Measurements from ENCODE around the gene DDX23. TPM values are rescaled to one million over a fixed set of nuclear protein-coding genes. Genes with fewer than 3 reads are reported as not detected.
A peak's percentile ranks its signal among the peaks of the same experiment; 100 is the strongest.
"Not testable (repeated sequence)": the region's sequence is repeated elsewhere in the genome, so short reads cannot be mapped to it uniquely, and the experiment has no call there.

Gene DDX23
- polyA plus RNA-seq, 2 of the 4 experiments (the other 2 are of a cell fraction): 116 to 132 TPM

DNA sequence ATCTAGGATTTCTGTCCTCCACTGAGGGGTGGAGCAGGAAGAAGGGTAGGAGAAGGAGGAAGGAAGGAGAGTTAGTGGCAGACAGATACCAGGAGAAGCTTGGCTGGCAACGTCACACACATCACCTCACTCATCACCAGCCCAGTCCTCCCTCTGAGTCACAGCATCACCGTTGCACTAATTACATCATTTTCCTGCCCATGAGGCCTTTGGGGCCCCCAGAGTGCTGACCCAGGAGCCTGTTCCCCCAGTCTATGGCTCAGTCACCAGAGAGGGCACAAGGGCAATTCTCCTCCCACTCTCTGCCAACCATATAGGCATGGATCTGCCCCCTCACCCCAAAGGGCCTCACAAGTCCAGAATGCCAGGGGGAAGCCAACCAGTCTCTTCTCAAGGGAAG is 9.1 kb upstream of the DDX23 start (continued):
- TF ChIP-seq, protein P1, sequence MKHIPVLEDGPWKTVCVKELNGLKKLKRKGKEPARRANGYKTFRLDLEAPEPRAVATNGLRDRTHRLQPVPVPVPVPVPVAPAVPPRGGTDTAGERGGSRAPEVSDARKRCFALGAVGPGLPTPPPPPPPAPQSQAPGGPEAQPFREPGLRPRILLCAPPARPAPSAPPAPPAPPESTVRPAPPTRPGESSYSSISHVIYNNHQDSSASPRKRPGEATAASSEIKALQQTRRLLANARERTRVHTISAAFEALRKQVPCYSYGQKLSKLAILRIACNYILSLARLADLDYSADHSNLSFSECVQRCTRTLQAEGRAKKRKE (CRISPR knock-in tag; IDR thresholded peaks at IDR 0.05; ENCODE audit: low read depth): no peak

DNA sequence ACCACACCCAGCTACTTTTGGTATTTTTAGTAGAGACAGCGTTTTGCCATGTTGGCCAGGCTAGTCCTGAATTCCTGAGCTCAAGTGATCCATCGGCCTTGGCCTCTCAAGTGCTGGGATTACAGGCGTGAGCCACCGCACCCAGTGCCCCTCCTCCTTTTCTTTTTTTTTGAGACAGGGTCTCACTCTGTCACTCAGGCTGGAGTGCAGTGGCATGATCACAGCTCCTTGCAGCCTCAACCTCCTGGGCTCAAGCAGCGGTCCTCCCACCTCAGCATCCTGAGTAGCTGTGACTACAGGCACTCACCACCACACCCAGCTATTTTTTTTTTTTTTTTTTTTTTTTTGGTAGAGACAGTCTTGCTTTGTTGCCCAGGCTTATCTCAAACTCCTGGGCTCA is 8.3 kb upstream of the DDX23 start:
- not testable (repeated sequence) for DNase-seq (ENCODE audit: low read depth in 1 of 2, low spot score in 1 of 2); H3K4me3 ChIP-seq; ATAC-seq; FAIRE-seq; H3K27ac ChIP-seq; H3K9me3 ChIP-seq
- H3K4me2 ChIP-seq: peak overlapping the region; percentile 84; the same call in 1 of the 3 replicates
- peaks cover 44% of the 10 kb centered on the region for H3K4me1 ChIP-seq
- POLR2A ChIA-PET: interaction anchor here (1.0 to 1.2 kb wide), 2 partner anchors 24 to 30 kb away, joined by 3 to 4 read pairs; no protein-coding TSS in a partner anchor
- CTCF ChIA-PET: interaction anchor here (0.6 to 33.1 kb wide), 8 partner anchors 2 to 137 kb away, joined by 3 to 1365 read pairs (median 13); partner anchors contain the start of genes DDX23, FKBP11 and RND1
- WGBS (ENCODE audit: missing lambda C conversion rate): 93% methylated on average over 5 of the region's 5 CpGs

DNA sequence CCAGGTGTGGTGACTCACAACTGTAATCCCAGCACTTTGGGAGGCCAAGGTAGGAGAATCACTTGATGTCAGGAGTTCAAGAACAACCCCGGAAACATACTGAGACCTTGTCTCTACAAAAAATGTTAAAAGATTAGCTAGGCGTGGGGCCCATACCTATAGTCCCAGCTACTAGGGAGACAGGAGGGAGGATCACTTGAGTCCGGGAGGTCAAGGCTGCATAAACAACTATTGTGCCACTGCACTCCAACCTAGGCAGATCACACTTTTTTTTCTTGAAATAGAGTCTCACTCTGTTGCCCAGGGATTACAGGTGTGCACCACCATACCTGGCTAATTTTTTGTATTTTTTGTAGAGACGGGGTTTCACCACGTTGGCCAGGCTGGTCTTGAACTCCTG is 7.6 kb upstream of the DDX23 start:
- Histone ChIP-seq H3K9me3 (no peaks in the 10 kb centered on the region), H3K4me3 (no peak overlapping the region), H3K4me2 (no peak overlapping the region), H3K27ac (no peak overlapping the region), H3K4me1 (peaks cover 44% of the 10 kb centered on the region)
- FAIRE-seq (no peak), DNase-seq (ENCODE audit: low read depth in 1 of 2, low spot score in 1 of 2) (no peak), ATAC-seq (no peak)
- 91% methylated on average over 5 of the region's 5 CpGs for WGBS (ENCODE audit: missing lambda C conversion rate)
- TF ChIP-seq RFX5 (IDR thresholded peaks at IDR 0.05): no peak
- TF ChIP-seq FOSL2 (IDR thresholded peaks at IDR 0.05): no peak
- TF ChIP-seq FOSL2 (CRISPR knock-in tag; IDR thresholded peaks at IDR 0.05): 0 out of 2 replicates have a peak, but pooled peaks have one; percentile 14
- ChIA-PET POLR2A (interaction anchor here (1.2 kb wide), 1 partner anchor 24 kb away, joined by 3 read pairs; no protein-coding TSS in a partner anchor), CTCF (interaction anchor here (0.6 to 25.5 kb wide), 7 partner anchors 17 to 137 kb away, joined by 3 to 1365 read pairs (median 11); partner anchors contain the start of genes FKBP11 and RND1)

DNA sequence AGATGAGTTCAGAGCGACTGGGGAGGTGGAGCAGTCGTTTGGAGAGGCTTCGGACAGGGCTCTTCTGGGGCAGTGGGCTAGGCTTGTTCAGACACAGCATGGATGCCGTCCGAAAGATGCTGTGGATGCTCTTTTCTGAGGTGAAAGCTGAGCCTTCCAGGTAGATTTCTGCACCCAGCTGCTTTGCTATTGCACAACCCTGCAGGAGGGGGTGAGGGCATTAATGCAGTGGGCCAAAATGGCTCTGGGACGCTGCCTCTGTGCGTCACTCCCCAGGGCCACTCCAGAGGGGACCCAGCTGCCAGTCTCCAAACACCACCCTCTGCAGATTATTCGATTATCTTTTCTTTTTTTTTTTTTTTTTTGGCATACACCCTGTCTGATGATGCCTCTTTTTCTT is 6.1 kb upstream of the DDX23 start:
- Histone ChIP-seq H3K4me2 (no peak overlapping the region), H3K27ac (no peak overlapping the region), H3K4me1 (peaks cover 34% of the 10 kb centered on the region), H3K9me3 (no peaks in the 10 kb centered on the region), H3K4me3 (no peak overlapping the region)
- ATAC-seq: no peak
- no peak for DNase-seq (ENCODE audit: low read depth in 1 of 2, low spot score in 1 of 2)
- ChIA-PET POLR2A (interaction anchor here (1.1 to 3.2 kb wide), 2 partner anchors 8 to 25 kb away, joined by 3 to 35 read pairs; partner anchors contain the start of gene RND1), CTCF (interaction anchor here (0.9 to 25.5 kb wide), 5 partner anchors 19 to 130 kb away, joined by 3 to 1365 read pairs (median 15); partner anchors contain the start of genes FKBP11 and RND1)
- no peak for FAIRE-seq
- WGBS (ENCODE audit: missing lambda C conversion rate): 78% methylated on average over 8 of the region's 8 CpGs
- no peak for TF ChIP-seq CHD4 (IDR thresholded peaks at IDR 0.05; ENCODE audit: borderline replicate concordance)
- TF ChIP-seq, protein P2, sequence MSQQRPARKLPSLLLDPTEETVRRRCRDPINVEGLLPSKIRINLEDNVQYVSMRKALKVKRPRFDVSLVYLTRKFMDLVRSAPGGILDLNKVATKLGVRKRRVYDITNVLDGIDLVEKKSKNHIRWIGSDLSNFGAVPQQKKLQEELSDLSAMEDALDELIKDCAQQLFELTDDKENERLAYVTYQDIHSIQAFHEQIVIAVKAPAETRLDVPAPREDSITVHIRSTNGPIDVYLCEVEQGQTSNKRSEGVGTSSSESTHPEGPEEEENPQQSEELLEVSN (IDR thresholded peaks at IDR 0.05; ENCODE audit: borderline replicate concordance, low read depth): no peak
- no peak for TF ChIP-seq FOSL2 (IDR thresholded peaks at IDR 0.05)
- no peak for TF ChIP-seq FOSL2 (CRISPR knock-in tag; IDR thresholded peaks at IDR 0.05)
- TF ChIP-seq POLR2AphosphoS2 (conservative IDR thresholded peaks at IDR 0.05; ENCODE audit: low read length): peak; percentile 32; the same call in 1 of the 2 replicates
- TF ChIP-seq GATA3 (IDR thresholded peaks at IDR 0.05; ENCODE audit: borderline replicate concordance): no peak
- no peak for TF ChIP-seq CHD2 (IDR thresholded peaks at IDR 0.05; ENCODE audit: low read length, partially characterized antibody)
- TF ChIP-seq CBX2 (IDR thresholded peaks at IDR 0.05; ENCODE audit: borderline replicate concordance, low read depth): no peak
- TF ChIP-seq, protein P3, sequence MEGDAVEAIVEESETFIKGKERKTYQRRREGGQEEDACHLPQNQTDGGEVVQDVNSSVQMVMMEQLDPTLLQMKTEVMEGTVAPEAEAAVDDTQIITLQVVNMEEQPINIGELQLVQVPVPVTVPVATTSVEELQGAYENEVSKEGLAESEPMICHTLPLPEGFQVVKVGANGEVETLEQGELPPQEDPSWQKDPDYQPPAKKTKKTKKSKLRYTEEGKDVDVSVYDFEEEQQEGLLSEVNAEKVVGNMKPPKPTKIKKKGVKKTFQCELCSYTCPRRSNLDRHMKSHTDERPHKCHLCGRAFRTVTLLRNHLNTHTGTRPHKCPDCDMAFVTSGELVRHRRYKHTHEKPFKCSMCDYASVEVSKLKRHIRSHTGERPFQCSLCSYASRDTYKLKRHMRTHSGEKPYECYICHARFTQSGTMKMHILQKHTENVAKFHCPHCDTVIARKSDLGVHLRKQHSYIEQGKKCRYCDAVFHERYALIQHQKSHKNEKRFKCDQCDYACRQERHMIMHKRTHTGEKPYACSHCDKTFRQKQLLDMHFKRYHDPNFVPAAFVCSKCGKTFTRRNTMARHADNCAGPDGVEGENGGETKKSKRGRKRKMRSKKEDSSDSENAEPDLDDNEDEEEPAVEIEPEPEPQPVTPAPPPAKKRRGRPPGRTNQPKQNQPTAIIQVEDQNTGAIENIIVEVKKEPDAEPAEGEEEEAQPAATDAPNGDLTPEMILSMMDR (IDR thresholded peaks at IDR 0.05): no peak
- peak in 1 of 2 experiments; percentile 35; a peak in 1 of 4 replicates for TF ChIP-seq CEBPB (IDR thresholded peaks at IDR 0.05)
- TF ChIP-seq TP53 (CRISPR knock-in tag; IDR thresholded peaks at IDR 0.05): no peak
- no peak for TF ChIP-seq RFX5 (IDR thresholded peaks at IDR 0.05)
- TF ChIP-seq, protein P4, sequence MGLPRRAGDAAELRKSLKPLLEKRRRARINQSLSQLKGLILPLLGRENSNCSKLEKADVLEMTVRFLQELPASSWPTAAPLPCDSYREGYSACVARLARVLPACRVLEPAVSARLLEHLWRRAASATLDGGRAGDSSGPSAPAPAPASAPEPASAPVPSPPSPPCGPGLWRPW (IDR thresholded peaks at IDR 0.05): no peak
- no peak for TF ChIP-seq JUN (IDR thresholded peaks at IDR 0.05)
- no peak for TF ChIP-seq NPAS2 (CRISPR knock-in tag; IDR thresholded peaks at IDR 0.05; ENCODE audit: borderline replicate concordance)
